ENCODE measurements around the gene KCNT1. TPM values are rescaled to one million over a fixed set of nuclear protein-coding genes. Genes with fewer than 3 reads are reported as not detected.

The KCNT1 gene
- total RNA-seq, 4 donors from 2014 or later: 0.28 to 0.52 TPM; not detected in 2

DNA sequence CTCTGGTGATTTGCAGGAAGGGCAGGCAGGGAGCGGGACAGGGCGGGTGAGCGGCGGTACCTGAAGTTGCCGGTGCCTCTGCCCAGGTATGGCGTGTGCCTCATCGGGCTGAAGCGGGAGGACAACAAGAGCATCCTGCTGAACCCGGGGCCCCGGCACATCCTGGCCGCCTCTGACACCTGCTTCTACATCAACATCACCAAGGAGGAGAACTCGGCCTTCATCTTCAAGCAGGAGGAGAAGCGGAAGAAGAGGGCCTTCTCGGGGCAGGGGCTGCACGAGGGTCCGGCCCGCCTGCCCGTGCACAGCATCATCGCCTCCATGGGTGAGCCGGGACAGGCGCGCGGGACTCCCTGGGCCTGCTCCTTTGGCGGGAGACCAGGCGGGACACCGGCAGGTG lies 68.8 kb downstream of the KCNT1 start:
- no peak for DNase-seq
- H3K36me3 ChIP-seq: no peaks in the 10 kb centered on the region
- intact Hi-C loops (cut with DNase I; ENCODE audit: low total_unique reads): no loop called here
- no peak overlapping the region for H3K4me3 ChIP-seq
- peaks cover 0 to 8% of the 10 kb centered on the region in 2 donors for H3K9me3 ChIP-seq
- TF ChIP-seq, protein P1, sequence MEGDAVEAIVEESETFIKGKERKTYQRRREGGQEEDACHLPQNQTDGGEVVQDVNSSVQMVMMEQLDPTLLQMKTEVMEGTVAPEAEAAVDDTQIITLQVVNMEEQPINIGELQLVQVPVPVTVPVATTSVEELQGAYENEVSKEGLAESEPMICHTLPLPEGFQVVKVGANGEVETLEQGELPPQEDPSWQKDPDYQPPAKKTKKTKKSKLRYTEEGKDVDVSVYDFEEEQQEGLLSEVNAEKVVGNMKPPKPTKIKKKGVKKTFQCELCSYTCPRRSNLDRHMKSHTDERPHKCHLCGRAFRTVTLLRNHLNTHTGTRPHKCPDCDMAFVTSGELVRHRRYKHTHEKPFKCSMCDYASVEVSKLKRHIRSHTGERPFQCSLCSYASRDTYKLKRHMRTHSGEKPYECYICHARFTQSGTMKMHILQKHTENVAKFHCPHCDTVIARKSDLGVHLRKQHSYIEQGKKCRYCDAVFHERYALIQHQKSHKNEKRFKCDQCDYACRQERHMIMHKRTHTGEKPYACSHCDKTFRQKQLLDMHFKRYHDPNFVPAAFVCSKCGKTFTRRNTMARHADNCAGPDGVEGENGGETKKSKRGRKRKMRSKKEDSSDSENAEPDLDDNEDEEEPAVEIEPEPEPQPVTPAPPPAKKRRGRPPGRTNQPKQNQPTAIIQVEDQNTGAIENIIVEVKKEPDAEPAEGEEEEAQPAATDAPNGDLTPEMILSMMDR (IDR thresholded peaks at IDR 0.05): no peak
- TF ChIP-seq POLR2A (IDR thresholded peaks at IDR 0.05): no peak
- H3K4me1 ChIP-seq: no peaks in the 10 kb centered on the region
- H3K27ac ChIP-seq: no peak overlapping the region
- H3K27me3 ChIP-seq: no peaks in the 10 kb centered on the region

DNA sequence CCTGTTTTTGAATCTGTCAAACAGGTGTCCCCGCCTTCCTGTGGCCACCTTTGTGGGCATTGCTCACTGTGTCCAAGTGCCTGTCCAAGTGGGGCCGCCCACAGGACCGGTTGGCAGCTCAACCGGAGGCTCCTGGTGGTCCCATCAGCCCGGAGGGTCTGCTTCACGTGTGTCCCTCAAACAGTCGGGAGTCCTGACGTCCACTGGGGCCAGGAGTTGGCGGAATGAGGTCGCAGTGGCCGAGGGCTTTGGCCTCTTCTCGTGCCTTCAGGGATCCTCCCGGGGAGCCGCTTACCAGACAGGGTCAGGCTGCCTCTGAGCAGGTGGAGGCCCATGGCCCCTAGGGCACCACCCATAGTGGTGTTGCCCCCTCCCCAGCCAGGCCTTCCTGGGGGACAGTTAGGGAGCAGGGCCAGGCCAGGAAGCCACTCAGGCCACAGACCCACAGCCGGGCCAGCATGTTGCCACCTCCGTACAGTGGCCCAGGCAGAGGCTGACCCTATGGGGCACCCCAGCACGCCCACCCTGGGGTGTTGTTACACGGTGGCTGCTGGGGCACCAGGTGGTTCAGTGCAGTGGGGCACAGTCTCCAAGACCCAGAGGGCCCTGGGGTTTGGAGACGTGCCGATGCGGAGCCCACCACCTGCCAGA lies 69.5 kb downstream of the KCNT1 start:
- no peak overlapping the region for H3K27ac ChIP-seq
- H3K4me1 ChIP-seq: no peaks in the 10 kb centered on the region
- H3K36me3 ChIP-seq: no peaks in the 10 kb centered on the region
- TF ChIP-seq, protein P1 (IDR thresholded peaks at IDR 0.05): no peak
- TF ChIP-seq POLR2A (IDR thresholded peaks at IDR 0.05): no peak
- no peak for DNase-seq
- H3K9me3 ChIP-seq: peaks cover 0 to 2% of the 10 kb centered on the region in 2 donors
- no peaks in the 10 kb centered on the region for H3K27me3 ChIP-seq
- intact Hi-C loops (cut with DNase I; ENCODE audit: low total_unique reads): no loop called here
- no peak overlapping the region for H3K4me3 ChIP-seq

DNA sequence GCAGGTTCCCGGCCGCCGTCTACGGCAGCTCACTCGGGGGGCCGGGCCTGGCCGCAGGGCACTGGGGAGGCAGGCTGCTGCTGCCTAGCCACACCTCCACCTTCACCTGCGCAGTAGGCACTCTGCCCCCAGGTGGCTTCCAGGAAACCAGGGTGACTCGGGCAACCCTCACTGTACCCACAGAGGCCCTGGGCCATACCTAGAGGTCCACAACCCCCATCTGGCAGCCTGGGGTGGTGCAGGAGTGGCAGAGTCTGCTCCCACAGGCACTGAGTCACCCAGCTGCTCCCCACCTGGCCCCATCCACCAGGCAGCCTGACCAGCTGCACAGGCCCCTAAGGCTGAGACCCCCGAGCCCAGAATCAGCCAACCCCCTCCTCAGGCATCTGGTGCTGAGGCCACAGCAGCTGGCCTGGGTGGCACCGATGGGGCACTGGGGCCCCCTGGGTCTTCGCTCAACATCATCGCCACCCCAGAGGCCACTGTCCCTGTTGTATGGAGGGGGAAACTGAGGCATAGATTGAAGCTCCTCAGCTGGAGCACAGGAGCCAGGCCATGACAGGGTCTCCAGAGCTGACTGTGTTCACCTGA lies 70.2 kb downstream of the KCNT1 start:
- Histone ChIP-seq H3K27ac (no peak overlapping the region), H3K27me3 (no peaks in the 10 kb centered on the region), H3K4me3 (no peak overlapping the region), H3K9me3 (no peaks in the 10 kb centered on the region), H3K4me1 (no peaks in the 10 kb centered on the region), H3K36me3 (no peaks in the 10 kb centered on the region)
- intact Hi-C loops (cut with DNase I; ENCODE audit: low total_unique reads): no loop called here
- no peak for DNase-seq
- no peak for TF ChIP-seq POLR2A (IDR thresholded peaks at IDR 0.05)
- TF ChIP-seq, protein P1 (IDR thresholded peaks at IDR 0.05): no peak

DNA sequence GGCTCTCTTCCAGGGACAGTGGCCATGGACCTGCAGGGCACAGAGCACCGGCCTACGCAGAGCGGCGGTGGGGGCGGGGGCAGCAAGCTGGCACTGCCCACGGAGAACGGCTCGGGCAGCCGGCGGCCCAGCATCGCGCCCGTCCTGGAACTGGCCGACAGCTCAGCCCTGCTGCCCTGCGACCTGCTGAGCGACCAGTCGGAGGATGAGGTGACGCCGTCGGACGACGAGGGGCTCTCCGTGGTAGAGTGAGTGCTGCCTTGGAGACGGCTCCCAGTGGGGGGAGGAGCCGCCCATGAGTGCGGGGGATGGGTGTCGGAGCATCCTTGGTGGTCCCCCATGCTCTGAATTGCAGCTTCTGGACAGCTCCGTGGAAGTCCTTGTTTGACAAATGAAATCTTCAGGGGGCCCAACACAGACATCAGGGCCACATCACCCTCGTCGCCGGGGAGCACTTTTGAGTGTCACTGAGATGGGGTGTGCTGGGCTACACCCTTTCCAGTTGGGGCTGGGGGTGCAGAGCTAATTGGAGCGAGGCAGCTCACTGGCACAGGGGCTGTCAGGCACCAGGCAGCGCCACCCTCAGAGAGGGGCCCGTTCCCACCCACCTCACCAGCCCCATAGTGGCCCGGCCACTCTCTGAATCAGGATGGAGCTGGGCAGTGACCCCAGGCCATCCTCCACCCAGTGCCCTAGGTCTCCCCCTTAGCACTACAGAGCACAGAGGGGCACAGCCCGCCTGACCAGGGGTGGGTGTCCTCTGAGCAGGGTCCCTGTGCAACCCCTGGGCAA lies 70.9 kb downstream of the KCNT1 start:
- DNase-seq: no peak
- H3K27me3 ChIP-seq: no peaks in the 10 kb centered on the region
- H3K9me3 ChIP-seq: no peaks in the 10 kb centered on the region
- intact Hi-C loops (cut with DNase I; ENCODE audit: low total_unique reads): no loop called here
- no peaks in the 10 kb centered on the region for H3K4me1 ChIP-seq
- TF ChIP-seq, protein P1 (IDR thresholded peaks at IDR 0.05): no peak
- TF ChIP-seq POLR2A (IDR thresholded peaks at IDR 0.05): no peak
- H3K27ac ChIP-seq: no peak overlapping the region
- no peaks in the 10 kb centered on the region for H3K36me3 ChIP-seq
- no peak overlapping the region for H3K4me3 ChIP-seq

Data from uterus (tissue), 4 donors.